Endothelial cell of umbilical vein (primary cell): ENCODE measurements around the gene RGS8. TPM values are rescaled to one million over a fixed set of nuclear protein-coding genes. Genes with fewer than 3 reads are reported as not detected.

ENCODE experiments used
- Bru-seq: library from RNA; stranded (reverse); fragments of 400-500 nt; gene quantifications from one replicate; lab custom pipeline; 2021; lab: Mats Ljungman, UMichigan
- BruChase-seq, 2 experiments: library from RNA; stranded (reverse); fragments of 400-500 nt; gene quantifications; one replicate each; lab custom pipeline; 2021; lab: Mats Ljungman, UMichigan
- BruUV-seq: library from RNA; stranded (reverse); fragments of 400-500 nt; replicated peaks from 2 replicates; lab custom pipeline; 2021; lab: Mats Ljungman, UMichigan
- CTCF ChIA-PET: fragments of 300-600, 350-600 bp; sonication (Branson Sonifier 250); formaldehyde crosslinking; loops from one replicate; lab custom pipeline; 2021; ENCODE audit warnings: antibody characterized with exemption, inconsistent platforms; lab: Charles Lee
- POLR2A ChIA-PET: fragments of 300-600, 350-600 bp; sonication (Branson Sonifier 250); formaldehyde crosslinking; loops from one replicate; lab custom pipeline; 2021; ENCODE audit warnings: antibody characterized with exemption, inconsistent platforms; lab: Charles Lee
- DNase-seq: peaks from one replicate; pipeline ENCODE4 v3.0.0-alpha.2; 2011; ENCODE audit warnings: low read depth, low spot score
- FAIRE-seq: peaks from 2 replicates; lab custom pipeline; 2011; peaks lifted over from hg19 to GRCh38; lab: Jason Lieb, UNC
- H2AFZ ChIP-seq: 2 replicates; pipeline ENCODE4 v1.6.0; 2012; ENCODE audit warnings: low read depth, low read length, control low read depth, inconsistent platforms
- H3K27ac ChIP-seq: 2 replicates; pipeline ENCODE4 v1.5.1; 2011; ENCODE audit warnings: low read depth, mild to moderate bottlenecking, control low read depth, low read length, moderate library complexity; ENCODE audit not compliant: insufficient read depth
- H3K27me3 ChIP-seq, 2 experiments: 2 replicates each; pipeline versions ENCODE4 v1.6.0 to v1.6.1; 2011; ENCODE audit warnings: low read length in 2 of 2, mixed read lengths in 1 of 2; ENCODE audit not compliant: control insufficient read depth in 2 of 2, insufficient read depth in 2 of 2
- H3K36me3 ChIP-seq, 2 experiments: 2 replicates in 1 of 2; 3 replicates in 1 of 2; pipeline ENCODE4 v1.5.1; 2011; ENCODE audit warnings: low read length in 2 of 2, mild to moderate bottlenecking in 1 of 2, moderate library complexity in 1 of 2; ENCODE audit not compliant: control insufficient read depth in 2 of 2, insufficient read depth in 2 of 2; ENCODE audit errors: extremely low read depth in 1 of 2
- H3K4me1 ChIP-seq: 3 replicates; pipeline ENCODE4 v1.5.1; 2011; ENCODE audit warnings: mild to moderate bottlenecking, low read length; ENCODE audit not compliant: control insufficient read depth, insufficient read depth; ENCODE audit errors: extremely low read depth
- H3K4me2 ChIP-seq: 2 replicates; pipeline ENCODE4 v1.6.1; 2011; ENCODE audit warnings: low read length, control low read depth, mixed read lengths; ENCODE audit not compliant: insufficient read depth
- H3K4me3 ChIP-seq, 3 experiments: fragments of 200-600 bp in 1 of 3; sonication (generic), shearing (Covaris generic) in 1 of 3; replicated peaks in 1 of 3; 2 replicates each; pipeline ENCODE4 v1.5.1; 2011 to 2016; ENCODE audit warnings: control low read depth in 3 of 3, low read length in 3 of 3, mild to moderate bottlenecking in 2 of 3, inconsistent platforms in 1 of 3, low read depth in 1 of 3, moderate library complexity in 1 of 3; ENCODE audit not compliant: insufficient read depth in 1 of 3
- H3K79me2 ChIP-seq: 2 replicates; pipeline ENCODE4 v1.6.0; 2012; ENCODE audit warnings: low read length, inconsistent platforms; ENCODE audit not compliant: control insufficient read depth, insufficient read depth
- H3K9ac ChIP-seq: replicated peaks from 2 replicates; pipeline ENCODE3; 2011; ENCODE audit warnings: low read length, control low read depth; ENCODE audit not compliant: insufficient read depth; ENCODE audit errors: extremely low read depth
- H3K9me1 ChIP-seq: replicated peaks from 3 replicates; pipeline ENCODE4 v1.6.0; 2011; ENCODE audit warnings: mild to moderate bottlenecking, low read length; ENCODE audit not compliant: control insufficient read depth, insufficient read depth; ENCODE audit errors: extremely low read depth
- H3K9me3 ChIP-seq: replicated peaks from 2 replicates; pipeline ENCODE4 v1.5.1; 2012; ENCODE audit warnings: low read length, inconsistent platforms; ENCODE audit not compliant: control insufficient read depth, insufficient read depth
- H4K20me1 ChIP-seq: replicated peaks from 2 replicates; pipeline ENCODE3; 2011; ENCODE audit warnings: mild to moderate bottlenecking, low read length; ENCODE audit not compliant: control insufficient read depth, insufficient read depth; ENCODE audit errors: extremely low read depth
- CTCF ChIP-seq, 2 donors: IDR thresholded peaks; 1 replicate in 1 of 2; 2 replicates in 1 of 2; pipeline ENCODE4 v1.5.1; 2011; ENCODE audit warnings: low read length in 2 of 2, mild to moderate bottlenecking in 2 of 2, moderate library complexity in 2 of 2, control low read depth in 1 of 2, inconsistent platforms in 1 of 2, low read depth in 1 of 2; ENCODE audit not compliant: insufficient read depth in 1 of 2; ENCODE audit errors: extremely low read depth in 1 of 2
- EZH2 ChIP-seq: IDR thresholded peaks from 2 replicates; pipeline ENCODE4 v1.6.1; 2012; ENCODE audit warnings: borderline replicate concordance, low read depth, mild to moderate bottlenecking, moderate library complexity, low read length, inconsistent platforms; ENCODE audit not compliant: severe bottlenecking
- FOS ChIP-seq: IDR thresholded peaks from 2 replicates; pipeline ENCODE4 v1.6.1; 2011; ENCODE audit warnings: mild to moderate bottlenecking, low read length, moderate library complexity, borderline replicate concordance; ENCODE audit not compliant: insufficient read depth
- GATA2 ChIP-seq: IDR thresholded peaks from 2 replicates; pipeline ENCODE4 v1.7.0; 2011; ENCODE audit warnings: low read depth, mild to moderate bottlenecking, moderate library complexity, mixed read lengths, low read length; ENCODE audit not compliant: insufficient read length, insufficient read depth
- JUN ChIP-seq: IDR thresholded peaks from 2 replicates; pipeline ENCODE4 v1.6.1; 2011; ENCODE audit warnings: borderline replicate concordance, low read depth; ENCODE audit not compliant: insufficient read length, insufficient read depth
- MAX ChIP-seq: IDR thresholded peaks from 2 replicates; pipeline ENCODE4 v1.6.1; 2011; ENCODE audit not compliant: insufficient read depth, insufficient read length
- MYC ChIP-seq: IDR thresholded peaks from one replicate; pipeline ENCODE4 v1.6.1; 2011; ENCODE audit warnings: mild to moderate bottlenecking, low read depth, low read length
- POLR2A ChIP-seq: IDR thresholded peaks from 2 replicates; pipeline ENCODE4 v1.6.1; 2012; ENCODE audit warnings: low read depth, mild to moderate bottlenecking, control low read depth, low read length
- POLR2AphosphoS5 ChIP-seq: IDR thresholded peaks from 2 replicates; pipeline ENCODE4 v1.6.1; 2012; ENCODE audit warnings: low read depth, mild to moderate bottlenecking, control low read depth, low read length, moderate library complexity; ENCODE audit not compliant: insufficient read depth
- dilution Hi-C: fragments of 300-500 bp; cut with MboI; formaldehyde crosslinking; loops from one replicate; pipeline ENCODE4 v1.15.0; 2019; ENCODE audit warnings: low sequenced_read_pairs; ENCODE audit not compliant: extremely low pct_ligation_motif_present
- intact Hi-C: fragments of 100-400 bp; cut with micrococcal nuclease; formaldehyde crosslinking; loops from one replicate; pipeline ENCODE4 v1.10.0; 2022
- long read RNA-seq: library from polyadenylated mRNA; stranded (forward); transcript quantifications from one replicate; pipeline ENCODE4 v2.0.0, GENCODE V29; 2021
- polyA minus RNA-seq, 3 experiments: library from RNA; depleted of rRNA, polyadenylated mRNA; stranded (reverse); fragments of >200 nt; gene quantifications; 1 replicate in 1 of 3; 2 replicates in 2 of 3; pipeline ENCODE4 v1.2.3, GENCODE V29; 2011
- polyA plus RNA-seq, 4 experiments: library from polyadenylated mRNA; depleted of rRNA in 3 of 4; stranded (reverse) in 3 of 4; unstranded in 1 of 4; fragments of >200 nt; gene quantifications; 2 replicates each; pipeline versions ENCODE4 v1.2.1 to v1.2.3, GENCODE V29; 2011 to 2012; ENCODE audit warnings: missing spikeins in 1 of 4
- total RNA-seq: library from RNA; stranded (reverse); gene quantifications from 2 replicates; pipeline ENCODE4 v1.2.3, GENCODE V29; 2021

RGS8 gene
- total RNA-seq (not detected in 2 replicates), polyA plus RNA-seq (not detected in 2 replicates), polyA minus RNA-seq (not detected in 2 replicates), Bru-seq, nascent RNA (not detected), BruChase-seq, experiment 1, labeled RNA remaining after a 6-hour chase (not detected), BruChase-seq, experiment 2, labeled RNA remaining after a 2-hour chase (not detected)
- polyA plus RNA-seq (2011; cell fraction: cytosol; rRNA removed) = not detected in 2 replicates
- not detected in 2 replicates for polyA plus RNA-seq (2011; cell fraction: nucleus; rRNA removed)
- not detected in 2 replicates for polyA plus RNA-seq (2012)
- not detected for polyA minus RNA-seq (2011; cell fraction: cytosol; rRNA and poly(A)+ RNA removed)
- polyA minus RNA-seq (2011; cell fraction: nucleus; rRNA and poly(A)+ RNA removed) = not detected in 2 replicates
- long read RNA-seq = 0 reads

- Histone ChIP-seq H2AFZ (no peak within 1 kb of the TSS), H3K4me3 (no peak within 1 kb of the TSS), H3K27ac (no peak within 1 kb of the TSS), H4K20me1 (no peaks in the 10 kb centered on the region), H3K79me2 (no peaks in the 10 kb centered on the region), H3K9ac (no peak within 1 kb of the TSS), H3K36me3 (no peaks in the 10 kb centered on the region), H3K4me2 (no peak within 1 kb of the TSS), H3K9me3 (no peaks in the 10 kb centered on the region), H3K4me1 (no peaks in the 10 kb centered on the region), H3K27me3 (peaks cover 0 to 2% of the 10 kb centered on the region in 2 experiments), H3K9me1 (no peaks in the 10 kb centered on the region)
- FAIRE-seq (no peak), DNase-seq (no peak)
- TF ChIP-seq EZH2 = no peak
- no peak for TF ChIP-seq MYC
- TF ChIP-seq GATA2 = no peak
- TF ChIP-seq POLR2A = no peak
- TF ChIP-seq POLR2AphosphoS5 = no peak
- TF ChIP-seq CTCF (IDR thresholded peaks at IDR 0.05; ENCODE audit: extremely low read depth in 1 of 2, insufficient read depth in 1 of 2, low read depth in 1 of 2, low read length in 2 of 2) = no peak
- TF ChIP-seq MAX = no peak
- no peak for TF ChIP-seq JUN
- TF ChIP-seq FOS = no peak
- POLR2A ChIA-PET = no interaction called here
- intact Hi-C loops = no loop called here
- CTCF ChIA-PET = no interaction called here
- dilution Hi-C loops = no loop called here
- BruUV-seq = no TSS peak
Observed at GRCh38 chr1:182684116-182684828, at the start of gene RGS8. Gene RGS8 (minus strand): TSS chr1:182684587. CDS start chr1:182669649, 14,938 bp downstream.
